Adrenal gland (tissue), 5 donors: ENCODE measurements around the gene MYO18B.

Source experiments
- POLR2A ChIP-seq, 2 donors: fragments of 450-650 bp; IDR thresholded peaks; one replicate each; pipeline ENCODE4 v1.6.1; 2017; ENCODE audit warnings: antibody characterized with exemption in 2 of 2, mild to moderate bottlenecking in 2 of 2, moderate library complexity in 1 of 2
- TF ChIP-seq, protein P1 (sequence below), 6 experiments: fragments of 450-650 bp in 4 of 6; fragments of 200-600 bp in 2 of 6; sonication (generic) in 1 of 6; IDR thresholded peaks; 1 replicate in 5 of 6; 2 replicates in 1 of 6; pipeline versions ENCODE4 v1.5.1 to v1.8.0; 2016 to 2021; ENCODE audit warnings: antibody characterized with exemption in 6 of 6, mild to moderate bottlenecking in 2 of 6, moderate library complexity in 1 of 6
- donor health status: DM: no; HTN: no; CAD: no.

DNA sequence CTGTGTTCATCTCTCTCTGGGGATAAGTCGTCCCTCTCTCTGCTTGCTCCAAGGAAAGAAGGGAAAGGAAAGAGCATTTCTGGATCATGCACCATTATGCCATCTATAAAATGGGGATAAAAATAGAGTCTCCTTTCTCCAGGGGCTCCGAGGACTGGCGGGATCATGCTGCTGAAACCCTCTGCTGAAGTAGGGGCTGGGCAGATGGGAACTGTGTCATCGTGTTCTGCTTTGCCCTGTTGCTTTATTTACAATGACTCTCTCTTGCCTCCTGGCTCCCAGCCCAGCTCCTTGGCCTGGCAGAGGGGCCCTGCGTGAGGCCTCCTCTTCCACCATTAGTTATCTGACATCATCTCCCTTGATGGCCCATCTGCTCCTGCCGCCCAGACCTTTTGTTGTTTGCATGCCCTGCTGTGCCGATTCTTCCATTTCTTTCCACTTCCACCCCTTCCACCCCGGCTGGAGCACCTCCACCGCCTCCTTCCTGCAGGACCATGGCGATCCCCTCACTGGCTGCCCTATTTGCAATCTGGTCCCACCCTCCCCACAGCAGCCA, 200.9 kb downstream of the MYO18B start:
- TF ChIP-seq, protein P1, sequence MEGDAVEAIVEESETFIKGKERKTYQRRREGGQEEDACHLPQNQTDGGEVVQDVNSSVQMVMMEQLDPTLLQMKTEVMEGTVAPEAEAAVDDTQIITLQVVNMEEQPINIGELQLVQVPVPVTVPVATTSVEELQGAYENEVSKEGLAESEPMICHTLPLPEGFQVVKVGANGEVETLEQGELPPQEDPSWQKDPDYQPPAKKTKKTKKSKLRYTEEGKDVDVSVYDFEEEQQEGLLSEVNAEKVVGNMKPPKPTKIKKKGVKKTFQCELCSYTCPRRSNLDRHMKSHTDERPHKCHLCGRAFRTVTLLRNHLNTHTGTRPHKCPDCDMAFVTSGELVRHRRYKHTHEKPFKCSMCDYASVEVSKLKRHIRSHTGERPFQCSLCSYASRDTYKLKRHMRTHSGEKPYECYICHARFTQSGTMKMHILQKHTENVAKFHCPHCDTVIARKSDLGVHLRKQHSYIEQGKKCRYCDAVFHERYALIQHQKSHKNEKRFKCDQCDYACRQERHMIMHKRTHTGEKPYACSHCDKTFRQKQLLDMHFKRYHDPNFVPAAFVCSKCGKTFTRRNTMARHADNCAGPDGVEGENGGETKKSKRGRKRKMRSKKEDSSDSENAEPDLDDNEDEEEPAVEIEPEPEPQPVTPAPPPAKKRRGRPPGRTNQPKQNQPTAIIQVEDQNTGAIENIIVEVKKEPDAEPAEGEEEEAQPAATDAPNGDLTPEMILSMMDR (IDR thresholded peaks at IDR 0.05) = no peak
- no peak for TF ChIP-seq POLR2A (IDR thresholded peaks at IDR 0.05)
